HEK293 (cell line): ENCODE data around the gene MMD.

Experiments
- CTCF ChIA-PET: fragments of 350-600 bp; formaldehyde crosslinking; extraction: SDS; loops from one replicate; lab custom pipeline; 2021; ENCODE audit warnings: antibody characterized with exemption; lab: Yijun Ruan, JAX
- POLR2A ChIA-PET: fragments of 300-600 bp; formaldehyde crosslinking; extraction: SDS; loops from one replicate; lab custom pipeline; 2020; ENCODE audit warnings: antibody characterized with exemption, inconsistent platforms; lab: Yijun Ruan, JAX
- H3K27ac ChIP-seq: fragments of 200-500 bp; sonication (Bioruptor generic); 2 replicates; pipeline ENCODE4 v1.5.1; 2014; ENCODE audit warnings: low read depth, low read length, control low read depth, inconsistent platforms; ENCODE audit errors: extremely low read depth
- H3K36me3 ChIP-seq, 2 experiments: fragments of 200-500 bp in 1 of 2; sonication (Bioruptor generic) in 1 of 2; 1 replicate in 1 of 2; 2 replicates in 1 of 2; pipeline ENCODE4 v1.5.1; 2014 to 2017; ENCODE audit warnings: inconsistent platforms in 2 of 2, low read length in 2 of 2; ENCODE audit not compliant: control insufficient read depth in 2 of 2, insufficient read depth in 1 of 2
- H3K4me1 ChIP-seq: fragments of 200-500 bp; sonication (Bioruptor generic); 2 replicates; pipeline ENCODE4 v1.5.1; 2014; ENCODE audit warnings: mild to moderate bottlenecking, low read length, inconsistent platforms; ENCODE audit not compliant: control insufficient read depth, insufficient read depth
- H3K4me3 ChIP-seq: 2 replicates; pipeline ENCODE4 v1.5.1; 2011; ENCODE audit warnings: low read depth, mild to moderate bottlenecking, control low read depth, low read length, moderate library complexity
- H3K9me3 ChIP-seq: fragments of 200-500 bp; sonication (Bioruptor generic); 2 replicates; pipeline ENCODE4 v1.5.1; 2014; ENCODE audit warnings: low read depth, low read length, inconsistent platforms; ENCODE audit not compliant: control insufficient read depth, insufficient read depth
- AEBP2 ChIP-seq: fragments of 450-650 bp; formaldehyde crosslinking; IDR thresholded peaks from 2 replicates; pipeline ENCODE4 v1.5.1; 2016; ENCODE audit warnings: missing biosample characterization, missing genetic modification characterization, borderline replicate concordance
- HOXA7 ChIP-seq: sonication (generic); formaldehyde crosslinking; IDR thresholded peaks from 2 replicates; pipeline ENCODE4 v1.8.1; 2022; ENCODE audit warnings: missing genetic modification reagents, borderline replicate concordance
- KLF16 ChIP-seq: fragments of 450-650 bp; formaldehyde crosslinking; IDR thresholded peaks from 2 replicates; pipeline ENCODE4 v1.5.1; 2017; ENCODE audit warnings: missing biosample characterization, missing genetic modification characterization
- MZF1 ChIP-seq: fragments of 450-650 bp; formaldehyde crosslinking; IDR thresholded peaks from 2 replicates; pipeline ENCODE4 v1.5.1; 2017; ENCODE audit warnings: missing biosample characterization, missing genetic modification characterization, borderline replicate concordance
- PRDM2 ChIP-seq: fragments of 450-650 bp; formaldehyde crosslinking; IDR thresholded peaks from 2 replicates; pipeline ENCODE4 v1.5.1; 2016; ENCODE audit warnings: missing biosample characterization, missing genetic modification characterization, borderline replicate concordance
- YY2 ChIP-seq: fragments of 450-650 bp; formaldehyde crosslinking; IDR thresholded peaks from 2 replicates; pipeline ENCODE4 v1.5.1; 2016; ENCODE audit warnings: missing biosample characterization, missing genetic modification characterization
- ZBTB10 ChIP-seq: fragments of 450-650 bp; formaldehyde crosslinking; IDR thresholded peaks from 2 replicates; pipeline ENCODE4 v1.5.1; 2016; ENCODE audit warnings: missing biosample characterization, missing genetic modification characterization
- ZBTB11 ChIP-seq: fragments of 450-650 bp; formaldehyde crosslinking; conservative IDR thresholded peaks from 2 replicates; pipeline ENCODE4 v1.5.1; 2016; ENCODE audit warnings: low read depth, missing biosample characterization, missing genetic modification characterization
- ZNF155 ChIP-seq: fragments of 450-650 bp; formaldehyde crosslinking; IDR thresholded peaks from 2 replicates; pipeline ENCODE4 v1.5.1; 2016; ENCODE audit warnings: missing biosample characterization, missing genetic modification characterization
- ZNF354C ChIP-seq: fragments of 450-650 bp; formaldehyde crosslinking; IDR thresholded peaks from 2 replicates; pipeline ENCODE4 v1.5.1; 2016; ENCODE audit warnings: missing biosample characterization, missing genetic modification characterization, low read depth, borderline replicate concordance
- ZNF394 ChIP-seq: fragments of 450-650 bp; formaldehyde crosslinking; IDR thresholded peaks from 2 replicates; pipeline ENCODE4 v1.5.1; 2016; ENCODE audit warnings: missing biosample characterization, missing genetic modification characterization, mild to moderate bottlenecking, moderate library complexity, borderline replicate concordance
- ZNF416 ChIP-seq: fragments of 450-650 bp; formaldehyde crosslinking; IDR thresholded peaks from 2 replicates; pipeline ENCODE4 v1.5.1; 2016; ENCODE audit warnings: missing biosample characterization, missing genetic modification characterization
- ZNF433 ChIP-seq: fragments of 450-650 bp; formaldehyde crosslinking; IDR thresholded peaks from 2 replicates; pipeline ENCODE4 v1.5.1; 2016; ENCODE audit warnings: missing biosample characterization, missing genetic modification characterization, low read depth
- ZNF488 ChIP-seq: fragments of 450-650 bp; formaldehyde crosslinking; IDR thresholded peaks from 2 replicates; pipeline ENCODE4 v1.5.1; 2016; ENCODE audit warnings: missing biosample characterization, missing genetic modification characterization
- ZNF530 ChIP-seq: fragments of 450-650 bp; formaldehyde crosslinking; IDR thresholded peaks from 2 replicates; pipeline ENCODE4 v1.5.1; 2016; ENCODE audit warnings: low read depth, missing biosample characterization, missing genetic modification characterization
- ZNF558 ChIP-seq: fragments of 450-650 bp; formaldehyde crosslinking; IDR thresholded peaks from 2 replicates; pipeline ENCODE4 v1.5.1; 2016; ENCODE audit warnings: missing biosample characterization, missing genetic modification characterization
- ZNF585B ChIP-seq: fragments of 450-650 bp; formaldehyde crosslinking; IDR thresholded peaks from 2 replicates; pipeline ENCODE4 v1.5.1; 2016; ENCODE audit warnings: missing biosample characterization, missing genetic modification characterization
- ZNF791 ChIP-seq: fragments of 450-650 bp; formaldehyde crosslinking; IDR thresholded peaks from 2 replicates; pipeline ENCODE4 v1.5.1; 2016; ENCODE audit warnings: missing biosample characterization, missing genetic modification characterization

The MMD gene

GRCh38 chr17:55442462-55442861, 20.8 kb upstream of the MMD start (continued):
- TF ChIP-seq ZBTB10 (tag by site-specific recombination): no peak
- TF ChIP-seq ZNF558: no peak
- TF ChIP-seq ZNF488: no peak
- no peak for TF ChIP-seq AEBP2 (tag by site-specific recombination)

GRCh38 chr17:55441544-55441943, 19.9 kb upstream of the MMD start:
- H3K9me3 ChIP-seq: no peaks in the 10 kb centered on the region
- H3K36me3 ChIP-seq: no peaks in the 10 kb centered on the region
- no peak overlapping the region for H3K27ac ChIP-seq
- POLR2A ChIA-PET: no interaction called here
- H3K4me1 ChIP-seq: peaks cover 21% of the 10 kb centered on the region
- H3K4me3 ChIP-seq: no peak overlapping the region
- TF ChIP-seq HOXA7 (CRISPR knock-in tag) (no peak), ZNF791 (tag by site-specific recombination) (no peak), ZNF354C (tag by site-specific recombination) (no peak), ZNF530 (no peak), ZNF585B (tag by site-specific recombination) (no peak), KLF16 (tag by site-specific recombination) (no peak), ZNF433 (tag by site-specific recombination) (no peak), ZNF155 (tag by site-specific recombination) (no peak), YY2 (no peak)
- TF ChIP-seq, all 188 proteins: peak for 0
- CTCF ChIA-PET: interaction anchor here (1.4 kb wide), 1 partner anchor 73 kb away, joined by 3 read pairs; no protein-coding TSS in a partner anchor

GRCh38 chr17:55440391-55440790, 18.8 kb upstream of the MMD start:
- Histone ChIP-seq H3K36me3 (no peaks in the 10 kb centered on the region), H3K4me1 (peaks cover 17% of the 10 kb centered on the region), H3K4me3 (no peak overlapping the region), H3K27ac (no peak overlapping the region), H3K9me3 (no peaks in the 10 kb centered on the region)
- TF ChIP-seq MZF1 (tag by site-specific recombination) (no peak), ZBTB11 (tag by site-specific recombination) (no peak), ZNF416 (tag by site-specific recombination) (no peak), ZNF394 (no peak), ZNF354C (tag by site-specific recombination) (no peak), PRDM2 (tag by site-specific recombination) (no peak)
- CTCF ChIA-PET: interaction anchor here (1.4 kb wide), 1 partner anchor 74 kb away, joined by 3 read pairs; no protein-coding TSS in a partner anchor
- POLR2A ChIA-PET: no interaction called here
